Activated T-cell treated with anti-CD3 and anti-CD28 coated beads, Interleukin-2, amount 50 U/mL, for 72 hours (primary cell): Measurements from ENCODE around the gene ZNF710. TPM values are rescaled to one million over a fixed set of nuclear protein-coding genes. Genes with fewer than 3 reads are reported as not detected.

ENCODE experiments used
- ATAC-seq, 2 donors: fragments of 150-1000 bp; cut with Tn5 transposase; replicated peaks in 1 of 2; 2 replicates each; pipeline ENCODE4 v1.10.0; 2021; ENCODE audit warnings: moderate library complexity in 2 of 2, mild to moderate bottlenecking in 1 of 2
- DNase-seq, 2 donors: peaks; one replicate each; pipeline ENCODE4 v3.0.0; 2021 to 2022; ENCODE audit warnings: mixed read lengths in 1 of 2
- H3K27ac Mint-ChIP-seq: one replicate; pipeline ENCODE4 v1.8.0; 2022; ENCODE audit warnings: mild to moderate bottlenecking, moderate library complexity, mixed read lengths
- H3K27me3 Mint-ChIP-seq: one replicate; pipeline ENCODE4 v1.8.0; 2022; ENCODE audit warnings: low read depth, mixed read lengths
- H3K36me3 Mint-ChIP-seq, 2 donors: one replicate each; pipeline ENCODE4 v1.8.0; 2022; ENCODE audit warnings: mixed read lengths in 2 of 2, mild to moderate bottlenecking in 1 of 2; ENCODE audit not compliant: insufficient read depth in 2 of 2
- H3K4me1 Mint-ChIP-seq: one replicate; pipeline ENCODE4 v1.8.0; 2022; ENCODE audit warnings: low read depth, mixed read lengths
- H3K4me3 Mint-ChIP-seq, 2 donors: one replicate each; pipeline ENCODE4 v1.8.0; 2022; ENCODE audit warnings: mild to moderate bottlenecking in 2 of 2, mixed read lengths in 2 of 2, moderate library complexity in 2 of 2
- H3K9me3 Mint-ChIP-seq, 2 donors: one replicate each; pipeline ENCODE4 v1.8.0; 2022; ENCODE audit warnings: mixed read lengths in 2 of 2
- total RNA-seq, 2 donors: library from RNA; stranded (reverse); gene quantifications; one replicate each; pipeline ENCODE4 v1.2.3, GENCODE V29; 2022

The ZNF710 gene
- total RNA-seq, 2 donors from 2014 or later: 26.6 to 32.3 TPM

DNA sequence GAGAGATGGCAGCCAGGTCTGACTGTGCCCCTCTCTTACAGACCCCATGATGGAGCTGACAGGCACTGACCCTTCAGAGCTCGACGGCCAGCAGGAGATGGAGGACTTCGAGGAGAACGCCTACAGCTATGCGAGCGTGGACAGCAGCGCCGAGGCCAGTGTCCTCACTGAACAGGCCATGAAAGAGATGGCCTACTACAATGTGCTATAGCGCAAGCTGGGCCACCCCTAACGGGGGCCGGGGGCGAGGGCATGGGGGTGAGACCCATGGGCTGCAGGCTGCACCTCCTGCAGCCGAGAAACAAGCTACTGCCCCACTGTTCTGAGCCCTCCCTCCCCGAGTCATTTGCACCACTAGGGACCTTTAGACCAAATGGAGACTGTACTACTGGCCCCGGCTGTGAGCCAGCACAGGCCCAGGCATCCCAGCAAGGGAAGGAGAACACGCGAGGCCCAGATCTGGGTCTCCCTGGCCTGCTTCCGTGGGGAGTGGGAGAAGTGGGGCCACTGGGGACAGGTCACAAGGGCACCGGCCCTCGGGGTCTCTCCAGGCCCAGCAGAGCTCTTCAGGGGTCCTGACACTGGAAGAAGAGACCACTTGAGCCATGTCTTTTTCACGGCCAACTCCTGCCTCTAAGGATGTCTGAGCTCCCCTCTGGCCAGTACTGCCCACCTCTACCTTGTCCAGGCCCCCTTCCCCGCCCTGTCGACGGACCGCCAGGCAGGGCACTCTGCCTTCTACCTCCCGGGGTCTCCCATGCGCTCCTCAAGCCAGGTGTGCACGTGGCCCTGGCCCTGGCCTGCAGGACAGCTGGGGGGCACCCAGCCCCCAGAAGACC lies 78.7 kb downstream of the ZNF710 start:
- no peak for DNase-seq
- H3K36me3 Mint-ChIP-seq: peaks cover 3 to 4% of the 10 kb centered on the region in 2 donors
- no peak overlapping the region for H3K27ac Mint-ChIP-seq

DNA sequence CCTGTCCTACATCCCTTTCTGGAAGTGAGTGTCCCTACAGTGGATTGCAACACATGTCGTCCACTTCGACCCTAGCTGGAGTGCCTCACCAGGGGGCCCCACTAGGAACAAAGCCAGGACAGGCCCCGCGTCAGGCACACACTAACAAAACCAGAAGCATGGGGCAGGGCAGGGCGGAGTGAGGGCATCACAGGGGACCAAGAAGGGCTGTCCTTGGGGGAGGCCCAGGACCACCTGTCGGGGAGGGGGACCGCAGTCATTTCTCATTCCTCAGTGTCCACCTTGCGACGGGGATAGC lies 79.3 kb downstream of the ZNF710 start:
- Mint-ChIP-seq H3K36me3 (peaks cover 3 to 4% of the 10 kb centered on the region in 2 donors), H3K4me3 (no peak overlapping the region), H3K4me1 (peaks cover 7% of the 10 kb centered on the region), H3K9me3 (no peaks in the 10 kb centered on the region), H3K27ac (no peak overlapping the region), H3K27me3 (no peaks in the 10 kb centered on the region)
- ATAC-seq (no peak), DNase-seq (no peak)

More for the DNA sequence above, 78.7 kb downstream of the ZNF710 start:
- no peak for ATAC-seq
- Mint-ChIP-seq H3K9me3 (no peaks in the 10 kb centered on the region), H3K4me3 (no peak overlapping the region), H3K27me3 (no peaks in the 10 kb centered on the region), H3K4me1 (peaks cover 13% of the 10 kb centered on the region)

DNA sequence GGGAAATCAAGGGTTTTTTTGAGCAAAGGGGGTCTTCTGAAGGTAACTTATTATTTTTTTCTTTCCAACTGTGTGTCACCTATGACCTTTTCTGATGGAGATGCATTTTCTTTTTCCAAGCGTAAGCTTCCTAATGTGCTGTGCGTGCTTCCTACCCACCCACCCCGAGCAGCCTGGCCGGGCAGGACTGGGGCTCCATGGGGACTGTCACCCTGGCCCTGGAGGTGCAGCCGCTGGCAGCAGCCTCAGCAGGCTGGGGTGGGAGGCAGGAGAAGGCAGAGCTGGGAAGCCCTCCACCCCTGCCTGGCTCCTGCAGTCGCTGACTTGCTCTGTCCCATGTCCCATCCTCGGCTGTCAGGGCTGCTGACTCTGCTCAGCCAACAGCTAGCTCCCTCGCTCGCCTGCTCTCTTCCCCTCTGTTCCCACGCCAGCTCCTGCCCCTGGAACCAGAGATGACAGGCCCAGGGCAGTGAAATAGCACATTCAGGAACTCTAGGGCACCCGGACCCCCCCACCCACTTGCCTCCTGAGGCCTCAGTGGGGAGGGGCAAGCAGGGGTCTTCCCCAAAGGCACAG lies 79.8 kb downstream of the ZNF710 start:
- no peak for ATAC-seq
- H3K4me3 Mint-ChIP-seq: no peak overlapping the region
- H3K4me1 Mint-ChIP-seq: peaks cover 2% of the 10 kb centered on the region
- H3K27me3 Mint-ChIP-seq: no peaks in the 10 kb centered on the region
- no peaks in the 10 kb centered on the region for H3K9me3 Mint-ChIP-seq
- peaks cover 3 to 4% of the 10 kb centered on the region in 2 donors for H3K36me3 Mint-ChIP-seq
- DNase-seq: no peak
- no peak overlapping the region for H3K27ac Mint-ChIP-seq

DNA sequence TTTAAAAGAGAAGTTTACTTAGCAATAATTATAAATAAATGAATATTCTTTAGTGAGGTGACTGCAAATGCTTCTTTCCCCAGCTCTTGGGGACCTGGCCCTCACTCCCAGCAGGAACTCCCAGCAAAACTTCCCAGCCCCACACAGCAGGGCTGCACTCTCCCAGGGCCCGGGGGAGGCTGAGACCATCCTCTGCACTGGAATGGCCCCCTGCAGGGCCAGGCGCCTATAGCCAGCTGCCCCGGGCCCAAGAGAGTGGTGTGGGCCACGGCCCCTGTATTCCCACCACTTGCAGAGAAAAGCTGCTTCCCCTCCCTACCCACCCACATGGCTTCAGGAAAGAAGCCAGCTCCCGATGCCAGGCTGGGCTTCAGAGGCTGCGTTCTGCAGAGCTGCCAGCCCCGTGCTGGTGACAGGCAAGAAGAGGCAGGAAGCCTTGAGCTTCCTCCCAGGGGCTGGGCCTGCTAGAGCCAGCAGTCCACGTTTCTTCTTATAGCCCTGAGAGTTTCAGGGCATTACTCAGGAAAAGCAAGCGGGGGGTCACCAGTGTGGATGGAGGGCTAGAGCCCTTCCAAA lies 81.1 kb downstream of the ZNF710 start:
- DNase-seq: no peak
- peaks cover 8% of the 10 kb centered on the region for H3K4me1 Mint-ChIP-seq
- ATAC-seq: no peak
- no peak overlapping the region for H3K27ac Mint-ChIP-seq
- no peak overlapping the region for H3K4me3 Mint-ChIP-seq
- H3K36me3 Mint-ChIP-seq: peaks cover 3 to 10% of the 10 kb centered on the region in 2 donors
- no peaks in the 10 kb centered on the region for H3K27me3 Mint-ChIP-seq
- H3K9me3 Mint-ChIP-seq: no peaks in the 10 kb centered on the region

DNA sequence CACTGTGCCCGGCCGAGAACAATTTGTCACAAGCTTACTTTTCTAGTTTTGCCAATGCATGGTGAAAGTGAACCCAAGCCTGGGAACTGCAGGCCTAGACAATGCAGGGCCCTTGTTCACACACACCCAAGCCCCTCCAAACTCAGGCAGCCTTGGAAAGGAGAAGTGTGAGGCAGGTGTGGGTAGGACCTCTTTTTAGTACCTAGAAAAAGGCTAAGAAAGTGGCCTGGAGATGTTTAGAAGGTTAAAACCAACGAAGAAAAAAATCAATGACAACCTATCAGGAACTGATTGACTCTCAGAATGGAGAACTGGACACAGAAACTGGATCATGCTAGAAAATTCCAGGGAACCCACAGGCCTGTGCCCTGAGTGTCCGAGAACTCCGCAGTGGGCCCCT lies 82.3 kb downstream of the ZNF710 start:
- Mint-ChIP-seq H3K27ac (no peak overlapping the region), H3K4me3 (no peak overlapping the region), H3K36me3 (peaks cover 3 to 15% of the 10 kb centered on the region in 2 donors), H3K4me1 (peaks cover 15% of the 10 kb centered on the region), H3K27me3 (no peaks in the 10 kb centered on the region), H3K9me3 (no peaks in the 10 kb centered on the region)
- no peak for ATAC-seq
- DNase-seq: no peak

DNA sequence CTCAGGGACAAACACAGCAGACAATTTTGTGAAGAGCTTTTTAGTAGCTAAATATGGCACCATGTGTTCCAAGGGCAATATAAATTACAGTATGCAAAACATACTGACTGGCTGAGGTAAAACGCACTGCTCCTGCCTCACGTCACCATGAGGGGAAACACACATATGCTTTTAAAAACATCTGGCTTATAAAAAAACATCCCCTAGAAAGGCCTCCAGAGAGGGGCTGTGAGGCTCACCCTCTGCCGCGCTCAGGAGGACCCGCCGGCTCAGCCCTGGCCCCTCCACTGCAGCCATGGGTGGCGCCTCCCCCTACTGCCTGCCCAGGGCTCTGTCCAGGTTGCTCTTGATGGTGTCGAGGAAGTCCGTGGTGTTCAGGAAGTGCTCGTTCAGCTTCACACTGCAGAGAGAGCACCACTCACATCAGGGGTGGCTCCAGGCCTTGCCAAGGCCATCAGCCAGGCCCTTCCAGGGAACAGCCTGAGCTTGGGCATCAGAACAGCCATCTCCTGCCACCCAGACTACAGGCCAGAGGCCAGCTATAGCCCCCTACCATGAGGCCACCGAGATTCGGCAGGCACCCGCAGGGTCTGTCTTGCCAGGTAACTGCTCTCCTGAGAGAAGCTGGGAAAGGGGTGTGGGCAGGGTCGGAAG lies 83.0 kb downstream of the ZNF710 start:
- Mint-ChIP-seq H3K4me1 (peaks cover 15% of the 10 kb centered on the region), H3K36me3 (peaks cover 3 to 15% of the 10 kb centered on the region in 2 donors), H3K4me3 (no peak overlapping the region), H3K27me3 (no peaks in the 10 kb centered on the region), H3K27ac (no peak overlapping the region), H3K9me3 (no peaks in the 10 kb centered on the region)
- DNase-seq (no peak), ATAC-seq (no peak)

DNA sequence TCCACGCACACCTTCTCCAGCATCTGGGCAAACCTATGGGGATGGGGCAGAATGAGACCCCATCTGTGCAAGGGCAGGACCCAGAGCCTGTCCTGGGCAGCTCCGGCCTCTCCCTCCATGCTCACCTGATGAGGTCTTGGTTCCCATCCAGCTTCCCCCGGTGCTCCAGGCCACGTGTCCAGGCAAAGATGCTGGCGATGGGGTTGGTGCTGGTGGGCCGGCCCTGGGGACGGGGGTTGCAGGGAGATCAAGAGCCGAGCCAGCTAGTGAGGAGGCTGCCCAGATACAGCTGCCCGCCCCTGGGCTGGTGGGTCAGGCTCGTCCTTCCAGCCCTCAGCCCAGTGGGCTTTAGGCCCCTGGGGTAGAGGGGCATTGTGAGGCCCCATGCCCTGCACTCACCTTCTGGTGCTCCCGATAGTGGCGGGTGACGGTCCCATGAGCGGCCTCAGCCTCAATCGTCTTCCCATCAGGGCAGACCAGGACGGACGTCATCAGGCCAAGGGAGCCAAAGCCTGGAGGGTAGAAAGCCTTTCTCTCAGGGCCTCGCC lies 83.8 kb downstream of the ZNF710 start:
- Mint-ChIP-seq H3K9me3 (no peaks in the 10 kb centered on the region), H3K4me1 (peaks cover 15% of the 10 kb centered on the region), H3K36me3 (peaks cover 3 to 15% of the 10 kb centered on the region in 2 donors), H3K4me3 (no peak overlapping the region), H3K27me3 (no peaks in the 10 kb centered on the region), H3K27ac (no peak overlapping the region)
- ATAC-seq (no peak), DNase-seq (no peak)

DNA sequence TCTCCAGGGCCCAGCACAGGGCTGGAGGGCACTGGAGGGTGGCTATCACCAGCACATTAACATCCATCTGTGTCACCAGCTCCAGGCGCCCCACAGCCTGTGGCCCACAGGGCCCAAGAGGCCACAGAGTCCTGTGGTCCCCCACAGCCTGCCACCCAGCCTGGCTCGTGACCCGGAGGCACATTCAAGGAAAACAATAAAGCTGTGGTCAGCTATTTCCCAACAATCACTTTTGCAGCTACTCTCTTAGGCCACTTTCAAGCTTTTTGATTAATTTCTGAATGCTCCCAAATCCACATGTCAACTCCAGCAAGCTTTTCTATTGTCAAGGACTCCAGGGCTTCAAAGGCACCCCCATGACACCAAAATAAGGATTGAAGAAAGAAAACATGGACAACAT lies 84.4 kb downstream of the ZNF710 start:
- Mint-ChIP-seq H3K27ac (no peak overlapping the region), H3K4me3 (no peak overlapping the region), H3K4me1 (peaks cover 15% of the 10 kb centered on the region), H3K27me3 (no peaks in the 10 kb centered on the region), H3K9me3 (no peaks in the 10 kb centered on the region), H3K36me3 (peaks cover 3 to 15% of the 10 kb centered on the region in 2 donors)
- no peak for ATAC-seq
- DNase-seq: no peak

DNA sequence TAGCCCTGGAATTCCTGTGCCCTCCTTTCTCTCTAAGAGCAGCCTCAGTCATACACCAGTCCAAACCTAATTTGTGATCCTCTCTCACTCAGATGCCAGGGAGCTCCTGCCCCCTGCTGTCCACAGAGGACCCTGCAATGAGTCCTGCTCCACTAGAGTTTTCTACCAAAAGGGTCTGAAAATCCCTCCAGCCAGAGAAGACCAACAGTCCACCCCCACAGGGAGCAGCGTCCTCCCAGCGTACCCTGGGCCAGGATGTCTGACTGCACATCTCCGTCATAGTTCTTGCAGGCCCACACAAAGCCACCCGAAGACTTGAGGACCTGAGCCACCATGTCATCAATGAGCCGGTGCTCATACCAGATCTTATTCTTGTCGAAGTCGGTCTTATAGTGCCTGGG lies 85.7 kb downstream of the ZNF710 start:
- Mint-ChIP-seq H3K27ac (peak overlapping the region; percentile 11), H3K4me3 (no peak overlapping the region), H3K4me1 (peaks cover 15% of the 10 kb centered on the region), H3K9me3 (no peaks in the 10 kb centered on the region), H3K27me3 (no peaks in the 10 kb centered on the region), H3K36me3 (peaks cover 3 to 13% of the 10 kb centered on the region in 2 donors)
- peak; percentile 65 to 71 for ATAC-seq
- DNase-seq: peak; percentile 59 to 66

DNA sequence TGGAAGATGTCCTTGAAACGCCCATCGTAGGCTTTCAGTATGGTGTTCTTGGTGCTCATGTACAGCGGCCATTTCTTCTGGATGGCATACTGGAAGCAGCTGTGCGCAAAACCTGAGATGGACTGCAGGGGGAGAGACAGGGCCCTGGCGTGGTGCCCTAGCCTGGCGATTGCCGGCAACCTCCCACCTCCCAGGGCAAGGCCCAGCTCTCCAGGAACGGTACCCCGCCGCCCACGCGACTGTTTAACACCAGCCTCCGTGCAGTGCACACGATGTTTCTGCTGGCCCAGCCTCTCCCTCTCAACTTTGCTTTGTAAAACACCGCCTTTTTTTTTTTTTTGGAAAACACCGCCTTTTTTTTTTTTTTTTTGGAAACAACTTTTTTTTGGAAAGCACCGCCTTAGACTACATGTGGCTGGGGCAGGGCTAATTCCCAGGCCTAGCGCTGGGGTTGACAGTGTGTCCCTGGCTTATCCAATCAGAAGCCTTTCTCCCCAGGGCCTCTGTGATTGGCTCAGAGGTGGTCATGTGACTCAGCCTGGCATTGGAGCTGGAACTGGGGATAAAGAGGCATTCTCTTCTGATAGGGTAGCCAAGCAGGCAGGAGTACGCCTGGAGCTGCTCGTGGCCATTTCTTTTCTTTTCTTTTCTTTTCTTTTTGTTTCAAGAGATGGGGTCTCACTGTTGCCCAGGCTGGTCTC lies 86.5 kb downstream of the ZNF710 start:
- DNase-seq: peak; percentile 52 to 54
- H3K4me1 Mint-ChIP-seq: peaks cover 15% of the 10 kb centered on the region
- peak overlapping the region; percentile 29 for H3K27ac Mint-ChIP-seq
- H3K9me3 Mint-ChIP-seq: no peaks in the 10 kb centered on the region
- ATAC-seq: peak; percentile 55 to 68
- H3K27me3 Mint-ChIP-seq: no peaks in the 10 kb centered on the region
- H3K4me3 Mint-ChIP-seq: no peak overlapping the region
- H3K36me3 Mint-ChIP-seq: peaks cover 3 to 13% of the 10 kb centered on the region in 2 donors

DNA sequence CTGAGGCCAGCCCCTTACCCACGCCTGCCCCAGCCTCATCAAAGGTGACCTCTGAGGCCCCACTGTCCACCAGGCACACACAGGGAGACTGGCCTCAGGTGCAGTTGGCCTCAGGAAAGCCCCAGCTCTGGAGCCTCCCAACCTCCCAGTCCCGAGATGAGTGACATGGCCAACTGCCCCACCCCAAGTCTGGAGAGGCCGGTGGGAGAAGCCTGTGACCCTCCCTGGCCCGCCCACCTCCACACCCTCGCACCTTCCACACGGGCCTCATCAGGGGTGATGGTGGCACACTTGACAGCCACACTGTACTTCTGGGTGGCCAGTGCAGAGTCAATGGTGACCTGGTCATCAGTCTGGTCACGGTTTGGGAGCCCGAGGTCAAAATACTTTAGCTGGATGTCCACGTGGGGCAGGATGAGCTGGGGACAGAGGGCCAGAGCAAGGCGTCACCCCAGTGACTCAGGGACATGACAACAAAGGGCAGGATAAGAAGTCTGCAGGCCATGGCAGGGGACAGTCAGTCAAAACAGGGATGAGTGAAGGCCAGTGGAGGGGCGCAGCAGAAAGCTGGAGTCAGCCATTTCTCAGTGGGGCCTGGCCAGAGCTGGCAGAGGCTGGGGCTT lies 89.2 kb downstream of the ZNF710 start:
- no peaks in the 10 kb centered on the region for H3K9me3 Mint-ChIP-seq
- no peak for ATAC-seq
- peaks cover 5 to 14% of the 10 kb centered on the region in 2 donors for H3K36me3 Mint-ChIP-seq

DNA sequence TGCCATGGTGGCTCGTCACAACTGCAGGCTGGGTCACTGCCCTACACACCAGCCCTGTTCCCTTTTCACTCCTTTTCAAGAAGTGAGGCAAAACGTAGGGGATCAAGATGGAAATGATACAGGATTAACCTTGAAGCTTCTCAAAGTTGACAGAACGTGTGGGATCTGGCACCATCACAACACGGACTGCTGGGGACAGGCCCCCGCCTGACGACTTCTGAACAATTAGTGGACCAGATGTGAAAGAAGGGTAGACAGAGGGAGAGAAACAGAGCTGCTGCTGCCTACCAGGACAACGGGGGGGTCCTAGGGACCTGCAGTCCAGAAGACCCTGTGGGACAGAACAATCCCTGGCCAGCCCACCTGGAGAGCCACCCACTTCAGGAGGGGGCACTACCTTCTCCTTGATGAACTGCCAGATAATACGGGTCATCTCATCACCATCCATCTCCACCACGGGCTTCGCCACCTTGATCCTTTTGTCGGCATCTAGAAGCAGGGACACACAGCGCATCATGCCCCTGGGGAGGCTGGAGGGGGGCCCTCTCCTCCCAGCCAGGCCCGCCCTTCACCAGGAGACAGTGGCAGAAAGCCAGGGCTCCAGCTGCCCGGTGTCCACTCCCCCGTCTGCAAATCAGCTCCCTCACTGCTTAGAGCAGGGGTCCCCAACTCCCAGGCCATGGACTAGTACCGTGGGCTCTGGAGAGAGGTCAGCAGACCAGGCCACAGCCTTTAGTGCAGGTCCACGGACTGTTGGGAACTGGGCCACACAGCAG lies 90.2 kb downstream of the ZNF710 start:
- H3K4me1 Mint-ChIP-seq: peaks cover 42% of the 10 kb centered on the region
- DNase-seq: no peak
- H3K4me3 Mint-ChIP-seq: no peak overlapping the region
- peaks cover 7 to 19% of the 10 kb centered on the region in 2 donors for H3K36me3 Mint-ChIP-seq
- ATAC-seq: no peak
- H3K27ac Mint-ChIP-seq: no peak overlapping the region
- H3K9me3 Mint-ChIP-seq: no peaks in the 10 kb centered on the region
- H3K27me3 Mint-ChIP-seq: no peaks in the 10 kb centered on the region

More for the DNA sequence above, 89.2 kb downstream of the ZNF710 start:
- Mint-ChIP-seq H3K27me3 (no peaks in the 10 kb centered on the region), H3K4me3 (no peak overlapping the region), H3K4me1 (peaks cover 32% of the 10 kb centered on the region), H3K27ac (no peak overlapping the region)
- no peak for DNase-seq
